HepG2 (cell line): ENCODE results near the gene OR5W2. TPM values are rescaled to one million over a fixed set of nuclear protein-coding genes. Genes with fewer than 3 reads are reported as not detected.

Experiments used
- ATAC-seq: fragments of 200-7000 bp; cut with Tn5 transposase; 3 replicates; pipeline ENCODE4 v1.9.1; 2020; ENCODE audit warnings: mild to moderate bottlenecking, moderate library complexity
- Bru-seq: library from RNA; stranded (reverse); fragments of 400-500 nt; gene quantifications from one replicate; lab custom pipeline; 2021; lab: Mats Ljungman, UMichigan
- BruChase-seq, 2 experiments: library from RNA; stranded (reverse); fragments of 400-500 nt; gene quantifications; one replicate each; lab custom pipeline; 2021; lab: Mats Ljungman, UMichigan
- BruUV-seq: library from RNA; stranded (reverse); fragments of 400-500 nt; replicated peaks from 2 replicates; lab custom pipeline; 2021; lab: Mats Ljungman, UMichigan
- CTCF ChIA-PET: fragments of 300-600 bp; formaldehyde crosslinking; extraction: SDS; loops from one replicate; lab custom pipeline; 2021; ENCODE audit warnings: low total read pairs, inconsistent platforms, low intra/inter-chr PET ratio; lab: Yijun Ruan, JAX
- POLR2A ChIA-PET: fragments of 350-600 bp; sonication (Branson Sonifier 250); formaldehyde crosslinking; loops from one replicate; lab custom pipeline; 2020; ENCODE audit warnings: antibody characterized with exemption, inconsistent platforms; lab: Yijun Ruan, JAX
- DNase-seq: peaks from one replicate; pipeline ENCODE4 v3.0.0-alpha.2; 2015; ENCODE audit warnings: low spot score
- FAIRE-seq: peaks from 3 replicates; lab custom pipeline; 2011; peaks lifted over from hg19 to GRCh38; lab: Jason Lieb, UNC
- H2AFZ ChIP-seq: one replicate; pipeline ENCODE4 v1.6.1; 2011; ENCODE audit warnings: low read length, inconsistent platforms
- H3K27ac ChIP-seq: fragments of 300-600 bp; 3 replicates; pipeline ENCODE4 v1.8.0; 2011; ENCODE audit warnings: mixed run types, mild to moderate bottlenecking, mixed read lengths, low read length, inconsistent platforms; ENCODE audit not compliant: insufficient read depth; ENCODE audit errors: extremely low read length
- H3K27me3 ChIP-seq, 2 experiments: fragments of 200-600 bp in 1 of 2; 2 replicates in 1 of 2; 3 replicates in 1 of 2; pipeline versions ENCODE4 v1.6.0 to v1.8.0; 2011; ENCODE audit warnings: low read length in 2 of 2, mild to moderate bottlenecking in 2 of 2, moderate library complexity in 2 of 2, inconsistent platforms in 1 of 2; ENCODE audit not compliant: insufficient read depth in 2 of 2, control insufficient read depth in 1 of 2
- H3K36me3 ChIP-seq, 2 experiments: fragments of 200-600 bp in 1 of 2; replicated peaks in 1 of 2; 2 replicates in 1 of 2; 3 replicates in 1 of 2; pipeline versions ENCODE4 v1.5.1 to v1.8.0; 2011; ENCODE audit warnings: low read length in 2 of 2, inconsistent platforms in 1 of 2; ENCODE audit not compliant: insufficient read depth in 2 of 2, control insufficient read depth in 1 of 2
- H3K4me1 ChIP-seq: 2 replicates; pipeline ENCODE4 v1.5.1; 2012; ENCODE audit warnings: low read length, inconsistent platforms; ENCODE audit not compliant: insufficient read depth
- H3K4me2 ChIP-seq: 2 replicates; pipeline ENCODE4 v1.6.0; 2011; ENCODE audit warnings: low read depth, low read length, inconsistent platforms
- H3K4me3 ChIP-seq, 3 experiments: fragments of 200-600 bp in 1 of 3; sonication (generic), shearing (Covaris generic) in 1 of 3; replicated peaks in 1 of 3; 2 replicates each; pipeline ENCODE4 v1.5.1; 2011 to 2016; ENCODE audit warnings: low read length in 3 of 3, inconsistent platforms in 2 of 3, low read depth in 2 of 3, mild to moderate bottlenecking in 2 of 3, control low read depth in 1 of 3, mixed read lengths in 1 of 3; ENCODE audit not compliant: insufficient read depth in 1 of 3
- H3K79me2 ChIP-seq: one replicate; pipeline ENCODE4 v1.6.1; 2011; ENCODE audit warnings: low read length, inconsistent platforms; ENCODE audit not compliant: insufficient read depth
- H3K9ac ChIP-seq: 2 replicates; pipeline ENCODE4 v1.6.0; 2011; ENCODE audit warnings: mild to moderate bottlenecking, low read depth, low read length, inconsistent platforms; ENCODE audit not compliant: insufficient read depth
- H3K9me3 ChIP-seq: 2 replicates; pipeline ENCODE4 v1.5.1; 2012; ENCODE audit warnings: mild to moderate bottlenecking, low read length
- H4K20me1 ChIP-seq: 2 replicates; pipeline ENCODE4 v1.6.0; 2011; ENCODE audit warnings: inconsistent platforms, mild to moderate bottlenecking, low read length, moderate library complexity; ENCODE audit not compliant: insufficient read depth
- NR1H2 ChIP-seq: sonication (generic); formaldehyde crosslinking; IDR thresholded peaks from 2 replicates; pipeline ENCODE4 v1.8.1; 2022; ENCODE audit warnings: low read depth, missing genetic modification reagents, borderline replicate concordance
- NR2F2 ChIP-seq: IDR thresholded peaks from 2 replicates; pipeline ENCODE4 v1.6.1; 2012; ENCODE audit warnings: low read depth, inconsistent platforms, borderline replicate concordance
- NR3C1 ChIP-seq: sonication (generic); formaldehyde crosslinking; IDR thresholded peaks from 2 replicates; pipeline ENCODE4 v1.4.0; 2020; ENCODE audit warnings: missing genetic modification reagents
- SMYD3 ChIP-seq: sonication (generic); formaldehyde crosslinking; IDR thresholded peaks from 2 replicates; pipeline ENCODE4 v1.8.1; 2023; ENCODE audit warnings: mild to moderate bottlenecking, missing genetic modification reagents
- UBTF ChIP-seq: sonication (generic); formaldehyde crosslinking; IDR thresholded peaks from 2 replicates; pipeline ENCODE4 v1.4.0; 2020; ENCODE audit warnings: mild to moderate bottlenecking, missing genetic modification reagents
- ZNF276 ChIP-seq: sonication (generic); formaldehyde crosslinking; IDR thresholded peaks from 2 replicates; pipeline ENCODE4 v1.4.0; 2020; ENCODE audit warnings: mild to moderate bottlenecking, low read depth, missing genetic modification reagents
- WGBS: methylation state at CpG from one replicate; pipeline ENCODE4 v1.1.6; 2017; ENCODE audit warnings: low lambda C conversion rate; 5-methylcytosine and 5-hydroxymethylcytosine counted together
- in situ Hi-C: cut with HindIII; loops from 2 replicates; pipeline ENCODE4 v1.10.0; 2017; ENCODE audit warnings: low pct_unique_long_range_greater_than_20kb; ENCODE audit not compliant: extremely low pct_ligation_motif_present
- intact Hi-C: fragments of 100-400 bp; cut with micrococcal nuclease; formaldehyde crosslinking; loops from one replicate; pipeline ENCODE4 v1.10.0; 2022; ENCODE audit not compliant: unreplicated experiment
- long read RNA-seq, 2 experiments: library from RNA in 1 of 2; library from polyadenylated mRNA in 1 of 2; stranded (forward) in 1 of 2; unstranded in 1 of 2; transcript quantifications; one replicate each; pipeline ENCODE4 v2.0.0, GENCODE V29; 2019 to 2022
- polyA minus RNA-seq, 3 experiments: library from RNA; depleted of rRNA, polyadenylated mRNA; stranded (reverse); fragments of >200 nt; gene quantifications; 2 replicates each; pipeline ENCODE4 v1.2.3, GENCODE V29; 2011; ENCODE audit warnings: low replicate concordance in 1 of 3
- polyA plus RNA-seq, 8 experiments: library from polyadenylated mRNA; depleted of rRNA in 3 of 8; stranded (reverse) in 7 of 8; unstranded in 1 of 8; fragments of >200 nt; fragmentation: Illumina TruSeq in 4 of 8; extraction: Trizol in 4 of 8; gene quantifications; 2 replicates each; pipeline versions ENCODE4 v1.2.1 to v1.2.3, GENCODE V29; 2011 to 2016; ENCODE audit warnings: low read depth in 4 of 8, missing spikeins in 1 of 8, mixed read lengths in 1 of 8; ENCODE audit not compliant: insufficient read depth in 1 of 8
- total RNA-seq, 5 experiments: library from RNA; depleted of rRNA; stranded (reverse); fragments of >200 nt; fragmentation: Illumina TruSeq; extraction: Trizol; gene quantifications; 2 replicates each; pipeline ENCODE4 v1.2.3, GENCODE V29; 2016; ENCODE audit warnings: low read depth in 1 of 5

OR5W2 gene
- not detected in 2 replicates for total RNA-seq (2016; rRNA removed; fragmentation: Illumina TruSeq; extraction: Trizol)
- not detected in 2 replicates for total RNA-seq (2016; cell fraction: cytosol; rRNA removed; fragmentation: Illumina TruSeq; extraction: Trizol; ENCODE audit: low read depth)
- total RNA-seq (2016; cell fraction: insoluble cytoplasmic fraction; rRNA removed; fragmentation: Illumina TruSeq; extraction: Trizol) = not detected in 2 replicates
- not detected in 2 replicates for total RNA-seq (2016; cell fraction: membrane; rRNA removed; fragmentation: Illumina TruSeq; extraction: Trizol)
- not detected in 2 replicates for total RNA-seq (2016; cell fraction: nucleus; rRNA removed; fragmentation: Illumina TruSeq; extraction: Trizol)
- not detected in 2 replicates for polyA plus RNA-seq (2011; rRNA removed)
- polyA plus RNA-seq (2011; cell fraction: cytosol; rRNA removed) = not detected in 2 replicates
- polyA plus RNA-seq (2011; cell fraction: nucleus; rRNA removed) = not detected in 2 replicates
- polyA plus RNA-seq (2012) = not detected in 2 replicates
- not detected in 2 replicates for polyA plus RNA-seq (2016; cell fraction: cytosol; fragmentation: Illumina TruSeq; extraction: Trizol; ENCODE audit: low read depth)
- polyA plus RNA-seq (2016; cell fraction: insoluble cytoplasmic fraction; fragmentation: Illumina TruSeq; extraction: Trizol; ENCODE audit: low read depth) = not detected in 2 replicates
- not detected in 2 replicates for polyA plus RNA-seq (2016; cell fraction: membrane; fragmentation: Illumina TruSeq; extraction: Trizol; ENCODE audit: low read depth)
- polyA plus RNA-seq (2016; cell fraction: nucleus; fragmentation: Illumina TruSeq; extraction: Trizol; ENCODE audit: insufficient read depth, low read depth) = not detected in 2 replicates
- not detected in 2 replicates for polyA minus RNA-seq (2011; rRNA and poly(A)+ RNA removed; ENCODE audit: low replicate concordance)
- polyA minus RNA-seq (2011; cell fraction: cytosol; rRNA and poly(A)+ RNA removed) = not detected in 2 replicates
- polyA minus RNA-seq (2011; cell fraction: nucleus; rRNA and poly(A)+ RNA removed) = not detected in 2 replicates
- Bru-seq, nascent RNA = not detected
- BruChase-seq, experiment 1, labeled RNA remaining after a 6-hour chase = not detected
- BruChase-seq, experiment 2, labeled RNA remaining after a 2-hour chase = not detected
- long read RNA-seq, experiment 1 = 0 reads
- long read RNA-seq, experiment 2 = 0 reads

- Histone ChIP-seq H4K20me1 (no peaks in the 10 kb centered on the region), H3K9ac (no peak within 1 kb of the TSS), H3K79me2 (no peaks in the 10 kb centered on the region), H3K4me3 (no peak within 1 kb of the TSS), H3K36me3 (no peaks in the 10 kb centered on the region), H3K4me1 (no peaks in the 10 kb centered on the region), H3K9me3 (0 out of 2 replicates have a peak, but pooled peaks cover 4% of the 10 kb centered on the region), H3K4me2 (no peak within 1 kb of the TSS), H3K27me3 (no peaks in the 10 kb centered on the region), H3K27ac (no peak within 1 kb of the TSS)
- POLR2A ChIA-PET = no interaction called here
- WGBS = 0% methylated on average over 1 of the region's 1 CpG
- intact Hi-C loops = no loop called here
- FAIRE-seq = no peak
- no peak for DNase-seq
- ATAC-seq = no peak
- no peak for TF ChIP-seq NR2F2
- TF ChIP-seq NR1H2 (CRISPR knock-in tag) = no peak
- TF ChIP-seq UBTF = no peak
- TF ChIP-seq SMYD3 (CRISPR knock-in tag) = no peak
- no peak for TF ChIP-seq ZNF276 (CRISPR knock-in tag)
- no peak for TF ChIP-seq NR3C1 (CRISPR knock-in tag)
- TF ChIP-seq, all 625 proteins: peak for 0
- CTCF ChIA-PET = no interaction called here
- BruUV-seq = no TSS peak
- in situ Hi-C loops = no loop called here
- H2AFZ ChIP-seq = no peak within 1 kb of the TSS
Observed at GRCh38 chr11:55914482-55914881, at the start of gene OR5W2. TSS of gene OR5W2 (minus strand) at chr11:55914582. CDS start at chr11:55914582, 0 bp downstream.
